AG04450 (cell line): ENCODE results near the gene AQR. TPM values are rescaled to one million over a fixed set of nuclear protein-coding genes. Genes with fewer than 3 reads are reported as not detected.

Experiments
- CTCF ChIA-PET: fragments of 300-600, 350-600 bp; formaldehyde crosslinking; extraction: SDS; loops from one replicate; lab custom pipeline; 2022; ENCODE audit warnings: antibody characterized with exemption, inconsistent platforms; lab: Charles Lee
- POLR2A ChIA-PET: fragments of 350-600 bp; formaldehyde crosslinking; extraction: SDS; loops from one replicate; lab custom pipeline; 2021; ENCODE audit warnings: antibody characterized with exemption, inconsistent platforms; lab: Yijun Ruan, JAX
- DNase-seq: peaks from one replicate; pipeline ENCODE4 v3.0.0-alpha.2; 2011; ENCODE audit warnings: low read depth, low spot score
- H3K27ac ChIP-seq: one replicate; pipeline ENCODE4 v1.5.1; 2012; ENCODE audit warnings: low read depth, low read length, control low read depth
- H3K27me3 ChIP-seq: one replicate; pipeline ENCODE4 v1.6.0; 2012; ENCODE audit warnings: low read length; ENCODE audit not compliant: control insufficient read depth, insufficient read depth
- H3K4me3 ChIP-seq: 2 replicates; pipeline ENCODE4 v1.5.1; 2011; ENCODE audit warnings: mild to moderate bottlenecking, low read depth, low read length, control low read depth
- H3K9me3 ChIP-seq: 2 replicates; pipeline ENCODE4 v1.5.1; 2012; ENCODE audit warnings: low read length; ENCODE audit not compliant: control insufficient read depth, insufficient read depth
- CTCF ChIP-seq: IDR thresholded peaks from 2 replicates; pipeline ENCODE4 v1.5.1; 2011; ENCODE audit warnings: low read depth, low read length, control low read depth, inconsistent platforms
- polyA plus RNA-seq: library from polyadenylated mRNA; depleted of rRNA; stranded (reverse); fragments of >200 nt; gene quantifications from 2 replicates; pipeline ENCODE4 v1.2.3, GENCODE V29; 2011

The AQR gene
- polyA plus RNA-seq, 1 experiment, result 32.9 TPM

- CTCF ChIA-PET, result interaction anchor here (0.7 kb wide), 1 partner anchor 451 kb away, joined by 6 read pairs; no protein-coding TSS in a partner anchor
Observed at GRCh38 chr15:34993412-34993811, 23.9 kb upstream of the AQR start.

GRCh38 chr15:34988027-34988902 is 18.7 kb upstream of the AQR start, which contains the start of gene ZNF770:
TSS of gene ZNF770 (minus strand) at chr15:34988287. CDS start at chr15:34983434, 4,853 bp downstream.
- POLR2A ChIA-PET, result interaction anchor here (0.7 to 1.7 kb wide), 7 partner anchors 12 to 72 kb away, joined by 3 to 34 read pairs (median 3); partner anchors contain the start of gene AQR
- Histone ChIP-seq H3K4me3 (peak within 1 kb of the TSS; percentile 93), H3K9me3 (no peaks in the 10 kb centered on the region), H3K27me3 (no peaks in the 10 kb centered on the region), H3K27ac (peak within 1 kb of the TSS; percentile 91)
- peak; percentile 26 for DNase-seq
- TF ChIP-seq CTCF, result no peak
- CTCF ChIA-PET, result interaction anchor here (0.6 to 3.4 kb wide), 3 partner anchors 18 to 462 kb away, joined by 3 to 17 read pairs (median 5); partner anchors contain the start of gene AQR

More at GRCh38 chr15:34993412-34993811, 23.9 kb upstream of the AQR start:
- Histone ChIP-seq H3K27me3 (no peaks in the 10 kb centered on the region), H3K9me3 (no peaks in the 10 kb centered on the region), H3K4me3 (no peak overlapping the region), H3K27ac (no peak overlapping the region)
- DNase-seq, result no peak
- TF ChIP-seq CTCF, result no peak
- POLR2A ChIA-PET, result no interaction called here

GRCh38 chr15:34987609-34988026 is 18.1 kb upstream of the AQR start:
- CTCF ChIA-PET, result interaction anchor here (0.6 to 3.4 kb wide), 3 partner anchors 18 to 462 kb away, joined by 3 to 17 read pairs (median 5); partner anchors contain the start of gene AQR
- peak overlapping the region; percentile 93 for H3K4me3 ChIP-seq
- no peak for TF ChIP-seq CTCF
- peak overlapping the region; percentile 68 for H3K27ac ChIP-seq
- DNase-seq, result no peak
- no peaks in the 10 kb centered on the region for H3K9me3 ChIP-seq
- no peaks in the 10 kb centered on the region for H3K27me3 ChIP-seq
- POLR2A ChIA-PET, result interaction anchor here (0.8 to 1.7 kb wide), 5 partner anchors 12 to 73 kb away, joined by 3 to 34 read pairs (median 3); partner anchors contain the start of gene AQR

GRCh38 chr15:34986771-34987480 is 17.4 kb upstream of the AQR start:
- ChIA-PET CTCF (interaction anchor here (3.4 kb wide), 1 partner anchor 17 kb away, joined by 17 read pairs; the partner anchor contains the start of gene AQR), POLR2A (no interaction called here)
- H3K27me3 ChIP-seq, result no peaks in the 10 kb centered on the region
- no peak for TF ChIP-seq CTCF
- no peak for DNase-seq
- H3K9me3 ChIP-seq, result no peaks in the 10 kb centered on the region
- peak overlapping the region; percentile 93 for H3K4me3 ChIP-seq
- no peak overlapping the region for H3K27ac ChIP-seq
